Measurements from ENCODE around the gene SRGAP1. TPM values are rescaled to one million over a fixed set of nuclear protein-coding genes. Genes with fewer than 3 reads are reported as not detected.

Gene SRGAP1
- total and polyA plus RNA-seq, 9 of the 15 experiments (the other 6 are each of a cell fraction or from before 2014, with no cell fraction given), result 0.01 to 0.13 (median 0.04) TPM; not detected in 3

GRCh38 chr12:64082866-64083268, 238.4 kb downstream of the SRGAP1 start (continued):
- TF ChIP-seq ZNF407 (IDR thresholded peaks at IDR 0.05; ENCODE audit: low read depth), result no peak
- TF ChIP-seq PPARD (CRISPR knock-in tag; IDR thresholded peaks at IDR 0.05), result no peak
- no peak for TF ChIP-seq MED1 (CRISPR knock-in tag; IDR thresholded peaks at IDR 0.05; ENCODE audit: borderline replicate concordance)
- TF ChIP-seq RBBP5 (IDR thresholded peaks at IDR 0.05; ENCODE audit: borderline replicate concordance, insufficient read depth, low read length, poor library complexity, severe bottlenecking), result no peak

All from K562 (cell line).